NK-92 treated with Interleukin-12 subunit alpha and Interleukin-12 subunit beta, amount 100 ng/mL, for 24 hours (cell line): ENCODE data around the gene GLRA1.
A peak's percentile ranks its signal among the peaks of the same experiment; 100 is the strongest.
"Not testable (repeated sequence)": the region's sequence is repeated elsewhere in the genome, so short reads cannot be mapped to it uniquely, and the experiment has no call there.

Source experiments
- DNase-seq: peaks from one replicate; lab custom pipeline; 2025; lab: John Stamatoyannopoulos, UW

Gene GLRA1

GRCh38 chr5:151819830-151820229 lies 104.8 kb downstream of the GLRA1 start:
- no peak for DNase-seq

GRCh38 chr5:151815051-151815450 lies 109.6 kb downstream of the GLRA1 start:
- DNase-seq, result no peak

GRCh38 chr5:151812757-151813309 lies 111.8 kb downstream of the GLRA1 start:
- no peak for DNase-seq

- DNase-seq, result no peak
Observed at GRCh38 chr5:151811593-151812321, 112.9 kb downstream of the GLRA1 start.

- DNase-seq, result no peak
Observed at GRCh38 chr5:151810897-151811296, 113.8 kb downstream of the GLRA1 start.

DNA sequence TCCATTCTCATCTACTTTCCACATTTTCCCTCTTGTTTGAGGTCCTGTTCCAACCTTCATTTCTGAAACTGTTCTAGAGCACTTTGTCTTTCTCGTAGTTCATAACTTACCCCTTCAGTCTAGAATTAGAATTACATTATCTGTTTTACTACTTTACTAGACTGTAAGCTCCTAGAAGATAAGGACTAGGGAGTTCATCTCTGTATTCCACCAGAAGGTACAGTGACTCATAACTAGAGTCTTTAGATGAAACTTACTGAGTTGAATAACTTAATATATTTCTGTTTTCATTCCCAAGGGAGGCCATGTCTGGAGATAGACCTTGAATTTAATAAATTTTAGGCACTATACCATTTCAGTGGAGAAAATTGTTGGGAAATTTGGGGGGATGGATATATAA lies 114.2 kb downstream of the GLRA1 start:
- no peak for DNase-seq

- DNase-seq, result no peak
Observed at GRCh38 chr5:151808451-151809169, 116.0 kb downstream of the GLRA1 start.

- no peak for DNase-seq
Observed at GRCh38 chr5:151805414-151806223, 119.0 kb downstream of the GLRA1 start.

- DNase-seq, result no peak
Observed at GRCh38 chr5:151800532-151800931, 124.1 kb downstream of the GLRA1 start.

DNA sequence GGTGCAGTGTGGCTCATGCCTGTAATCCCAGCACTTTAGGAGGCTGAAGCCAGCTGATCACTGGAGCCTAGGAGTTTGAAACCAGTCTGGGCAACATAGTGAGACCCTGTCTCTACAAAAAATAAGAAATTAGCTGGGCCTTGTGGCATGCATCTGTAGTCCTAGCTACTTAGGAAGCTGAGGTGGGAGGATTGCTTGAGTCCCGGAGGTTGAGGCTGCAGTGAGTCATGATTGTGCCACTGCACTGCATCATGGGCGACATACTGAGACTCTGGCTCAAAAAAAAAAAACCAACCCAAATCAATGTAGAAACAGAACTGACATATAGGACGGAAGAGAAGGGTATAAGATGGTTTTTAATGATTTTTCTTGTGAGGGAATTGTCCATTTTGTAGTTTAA lies 125.2 kb downstream of the GLRA1 start:
- DNase-seq, result peak; percentile 8

- no peak for DNase-seq
Observed at GRCh38 chr5:151798674-151799073, 126.0 kb downstream of the GLRA1 start.

- DNase-seq, result no peak
Observed at GRCh38 chr5:151795426-151795825, 129.2 kb downstream of the GLRA1 start.

DNA sequence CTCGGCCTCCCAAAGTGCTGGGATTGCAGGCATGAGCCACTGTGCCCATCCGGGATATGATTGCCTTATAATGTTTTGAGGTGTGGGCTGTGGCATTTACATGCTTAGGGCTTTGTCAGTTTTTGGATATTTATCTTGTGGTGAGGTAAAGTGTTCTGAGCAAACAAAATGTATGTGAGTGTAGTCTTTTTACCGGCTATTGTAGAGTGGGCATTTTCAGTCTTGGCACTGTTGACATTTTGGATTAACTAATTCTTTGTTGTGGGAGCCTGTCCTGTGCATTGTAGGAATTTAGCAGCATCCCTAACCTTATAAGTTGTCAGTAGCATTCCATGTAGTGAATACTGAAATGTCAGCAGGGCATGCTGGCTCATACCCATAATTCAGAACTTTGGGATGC lies 131.3 kb downstream of the GLRA1 start:
- no peak for DNase-seq

- no peak for DNase-seq
Observed at GRCh38 chr5:151787817-151788216, 136.8 kb downstream of the GLRA1 start.

DNA sequence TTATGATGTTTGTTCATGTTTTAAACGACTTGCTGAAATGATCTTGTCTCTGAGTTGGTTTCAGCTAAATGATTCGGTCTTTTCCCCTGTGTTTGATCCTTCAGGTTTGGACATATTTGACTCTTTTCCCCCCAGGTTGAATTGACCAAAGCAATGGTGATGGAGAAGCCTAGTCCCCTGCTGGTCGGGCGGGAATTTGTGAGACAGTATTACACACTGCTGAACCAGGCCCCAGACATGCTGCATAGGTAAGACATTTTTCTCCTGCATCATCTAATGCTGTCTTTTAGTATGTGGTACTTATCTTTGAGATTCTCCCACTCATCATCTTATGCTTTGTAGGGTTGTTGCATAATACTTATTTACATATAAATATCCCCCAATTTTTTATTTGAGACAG lies 138.2 kb downstream of the GLRA1 start:
- DNase-seq, result no peak

- DNase-seq, result no peak
Observed at GRCh38 chr5:151784141-151784540, 140.5 kb downstream of the GLRA1 start.

- DNase-seq, result not testable (repeated sequence)
Observed at GRCh38 chr5:151783664-151784063, 141.0 kb downstream of the GLRA1 start.

DNA sequence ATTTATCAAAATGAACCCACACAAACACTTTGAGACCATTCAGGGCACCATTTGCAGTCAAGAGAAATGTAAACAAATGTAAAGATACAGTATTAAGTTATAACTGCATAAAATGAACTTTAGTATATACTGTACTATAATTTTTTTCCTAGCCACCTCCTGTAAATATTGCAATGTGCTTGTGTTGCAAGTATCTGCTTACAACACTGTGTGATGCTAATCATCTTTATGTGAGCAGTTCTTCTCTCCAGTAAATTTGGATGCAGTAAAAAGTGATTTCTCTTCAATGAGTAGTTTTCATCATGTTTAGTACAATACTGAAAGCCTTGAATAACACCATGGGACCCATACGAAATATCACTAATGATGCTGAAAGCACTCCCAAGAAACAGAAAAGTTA lies 143.4 kb downstream of the GLRA1 start:
- no peak for DNase-seq

GRCh38 chr5:151780348-151780747 lies 144.3 kb downstream of the GLRA1 start:
- no peak for DNase-seq

DNA sequence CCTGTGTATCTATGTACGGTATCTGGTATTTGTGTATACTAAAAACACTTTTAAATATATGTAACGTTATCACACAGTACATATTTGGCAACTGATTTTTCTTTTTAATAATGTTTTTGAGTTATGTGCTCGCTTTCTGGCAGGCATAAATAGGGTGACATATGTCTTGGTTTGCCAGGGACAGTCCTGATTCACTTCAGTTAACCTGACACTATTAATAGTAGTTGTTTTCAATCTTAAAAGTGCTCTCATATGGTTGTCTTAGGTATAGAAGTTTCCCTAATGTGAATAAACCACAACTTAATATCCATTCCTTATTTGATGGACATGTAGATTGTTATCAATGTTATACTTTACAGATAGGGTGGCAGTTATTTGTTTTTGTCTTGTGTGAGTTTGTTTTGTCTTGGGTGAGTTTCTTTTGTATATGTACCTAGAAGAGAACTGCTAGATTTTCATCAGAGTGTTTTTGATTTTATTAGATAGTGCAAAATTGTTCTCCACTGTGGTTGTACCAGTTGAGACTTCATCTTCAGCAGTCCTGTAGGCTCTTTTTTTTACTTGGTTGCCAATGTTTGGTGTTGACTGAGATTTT lies 145.0 kb downstream of the GLRA1 start:
- DNase-seq, result no peak

GRCh38 chr5:151775025-151775606 lies 149.5 kb downstream of the GLRA1 start:
- no peak for DNase-seq

DNA sequence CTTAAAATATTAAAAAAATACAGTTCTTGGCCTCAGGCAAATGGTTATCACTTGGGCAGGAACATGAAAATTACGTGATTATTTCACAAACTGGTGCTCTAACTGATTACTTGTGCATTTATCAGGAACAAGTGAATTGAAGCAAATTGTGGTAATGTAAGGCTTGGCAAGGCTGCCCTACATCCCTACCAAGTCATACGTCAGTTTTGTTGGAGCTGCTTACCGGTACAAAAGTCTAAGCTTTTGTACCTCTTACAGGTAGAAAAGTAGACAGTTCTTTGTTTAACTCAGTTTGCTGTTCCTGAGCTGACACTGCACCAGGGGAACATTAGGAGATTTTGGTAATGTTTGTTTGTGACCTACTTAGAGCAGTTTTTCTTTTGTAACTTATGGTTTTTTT lies 150.7 kb downstream of the GLRA1 start:
- no peak for DNase-seq
